IMR-90 (cell line): ENCODE measurements around the gene DDAH2. TPM values are rescaled to one million over a fixed set of nuclear protein-coding genes. Genes with fewer than 3 reads are reported as not detected.

Experiments used
- ATAC-seq: fragments of 200-7000 bp; cut with Tn5 transposase; 2 replicates; pipeline ENCODE4 v1.9.1; 2020; ENCODE audit warnings: low read depth, mild to moderate bottlenecking, moderate library complexity
- BruUV-seq: library from RNA; stranded (reverse); fragments of 400-500 nt; replicated peaks from 2 replicates; lab custom pipeline; 2021; lab: Mats Ljungman, UMichigan
- CTCF ChIA-PET: fragments of 300-600 bp; formaldehyde crosslinking; extraction: SDS; loops from one replicate; lab custom pipeline; 2021; ENCODE audit warnings: antibody characterized with exemption; lab: Yijun Ruan, JAX
- POLR2A ChIA-PET: fragments of 300-600 bp; sonication (Branson Sonifier 250); formaldehyde crosslinking; loops from one replicate; lab custom pipeline; 2022; ENCODE audit warnings: antibody characterized with exemption; ENCODE audit not compliant: unreplicated experiment; lab: Charles Lee
- DNase-seq: peaks from one replicate; pipeline ENCODE4 v3.0.0; 2013
- H2AFZ ChIP-seq: replicated peaks from 2 replicates; pipeline ENCODE3; 2013; ENCODE audit warnings: low read length, mild to moderate bottlenecking; ENCODE audit not compliant: poor library complexity
- H2AK5ac ChIP-seq: 2 replicates; pipeline ENCODE4 v1.6.1; 2013; ENCODE audit warnings: low read depth, low read length, inconsistent platforms
- H2AK9ac ChIP-seq: replicated peaks from 2 replicates; pipeline ENCODE3; 2013; ENCODE audit warnings: mild to moderate bottlenecking, low read depth, low read length, moderate library complexity; ENCODE audit not compliant: poor library complexity
- H2BK120ac ChIP-seq: 2 replicates; pipeline ENCODE4 v1.6.1; 2013; ENCODE audit warnings: low read depth, low read length, inconsistent platforms
- H2BK15ac ChIP-seq: 3 replicates; pipeline ENCODE4 v1.6.1; 2013; ENCODE audit warnings: low read depth, low read length, inconsistent platforms
- H2BK20ac ChIP-seq: 2 replicates; pipeline ENCODE4 v1.6.1; 2013; ENCODE audit warnings: low read depth, mild to moderate bottlenecking, inconsistent platforms, low read length, moderate library complexity
- H2BK5ac ChIP-seq: 2 replicates; pipeline ENCODE4 v1.6.1; 2013; ENCODE audit warnings: mild to moderate bottlenecking, low read depth, low read length, inconsistent platforms; ENCODE audit not compliant: poor library complexity, severe bottlenecking
- H3K14ac ChIP-seq: replicated peaks from 2 replicates; pipeline ENCODE4 v1.6.1; 2013; ENCODE audit warnings: low read depth, low read length, inconsistent platforms
- H3K18ac ChIP-seq: 2 replicates; pipeline ENCODE4 v1.6.1; 2013; ENCODE audit warnings: low read depth, low read length, control low read depth
- H3K23ac ChIP-seq: 2 replicates; pipeline ENCODE4 v1.6.1; 2013; ENCODE audit warnings: low read depth, low read length, inconsistent platforms
- H3K27ac ChIP-seq: 2 replicates; pipeline ENCODE4 v1.5.1; 2013; ENCODE audit warnings: mild to moderate bottlenecking, control low read depth, low read length; ENCODE audit not compliant: insufficient read depth
- H3K27me3 ChIP-seq: 2 replicates; pipeline ENCODE4 v1.6.1; 2013; ENCODE audit warnings: low read length; ENCODE audit not compliant: control insufficient read depth, insufficient read depth
- H3K36me3 ChIP-seq: 2 replicates; pipeline ENCODE4 v1.6.1; 2013; ENCODE audit warnings: low read length, mixed read lengths; ENCODE audit not compliant: control insufficient read depth, insufficient read depth
- H3K4ac ChIP-seq: 2 replicates; pipeline ENCODE4 v1.6.1; 2013; ENCODE audit warnings: low read depth, low read length, inconsistent platforms
- H3K4me1 ChIP-seq: 2 replicates; pipeline ENCODE4 v1.6.1; 2013; ENCODE audit warnings: low read length, mixed read lengths; ENCODE audit not compliant: control insufficient read depth, insufficient read depth
- H3K4me2 ChIP-seq: 2 replicates; pipeline ENCODE4 v1.6.1; 2013; ENCODE audit warnings: low read depth, mild to moderate bottlenecking, control low read depth, low read length, moderate library complexity
- H3K4me3 ChIP-seq: 2 replicates; pipeline ENCODE4 v1.5.1; 2013; ENCODE audit warnings: low read depth, mild to moderate bottlenecking, control low read depth, low read length, moderate library complexity; ENCODE audit not compliant: insufficient read depth
- H3K56ac ChIP-seq: 2 replicates; pipeline ENCODE4 v1.6.1; 2013; ENCODE audit warnings: low read length, inconsistent platforms; ENCODE audit not compliant: insufficient read depth; ENCODE audit errors: extremely low read depth
- H3K79me1 ChIP-seq, 2 experiments: 2 replicates each; pipeline ENCODE4 v1.6.1; 2013; ENCODE audit warnings: low read length in 2 of 2, inconsistent platforms in 1 of 2, low read depth in 1 of 2
- H3K9ac ChIP-seq: 2 replicates; pipeline ENCODE4 v1.6.1; 2013; ENCODE audit warnings: low read depth, low read length, control low read depth
- H3K9me1 ChIP-seq: 2 replicates; pipeline ENCODE4 v1.6.1; 2013; ENCODE audit warnings: low read length, inconsistent platforms; ENCODE audit not compliant: insufficient read depth
- H3K9me3 ChIP-seq: 2 replicates; pipeline ENCODE4 v1.6.1; 2013; ENCODE audit warnings: low read length; ENCODE audit not compliant: control insufficient read depth, insufficient read depth
- H4K20me1 ChIP-seq: 2 replicates; pipeline ENCODE4 v1.6.1; 2013; ENCODE audit warnings: low read length, inconsistent platforms; ENCODE audit not compliant: insufficient read depth
- H4K5ac ChIP-seq: 2 replicates; pipeline ENCODE4 v1.6.1; 2013; ENCODE audit warnings: mild to moderate bottlenecking, low read depth, low read length, control low read depth
- H4K8ac ChIP-seq, 2 experiments: 2 replicates each; pipeline ENCODE4 v1.6.1; 2013; ENCODE audit warnings: low read depth in 2 of 2, low read length in 2 of 2, control low read depth in 1 of 2, inconsistent platforms in 1 of 2
- H4K91ac ChIP-seq: 2 replicates; pipeline ENCODE4 v1.6.1; 2013; ENCODE audit warnings: low read depth, low read length, inconsistent platforms; ENCODE audit not compliant: insufficient read depth
- MAFK ChIP-seq: IDR thresholded peaks from 2 replicates; pipeline ENCODE4 v1.6.1; 2012; ENCODE audit warnings: low read depth, low read length, improper control_type of control experiment
- MAZ ChIP-seq: IDR thresholded peaks from 2 replicates; pipeline ENCODE4 v1.6.1; 2012; ENCODE audit warnings: low read depth, mild to moderate bottlenecking, low read length, improper control_type of control experiment, moderate library complexity, borderline replicate concordance
- MXI1 ChIP-seq: IDR thresholded peaks from 2 replicates; pipeline ENCODE4 v1.6.1; 2012; ENCODE audit warnings: low read depth, mild to moderate bottlenecking, low read length, moderate library complexity, borderline replicate concordance
- RCOR1 ChIP-seq: IDR thresholded peaks from 2 replicates; pipeline ENCODE4 v1.6.1; 2012; ENCODE audit warnings: mild to moderate bottlenecking, low read length, improper control_type of control experiment; ENCODE audit not compliant: insufficient replicate concordance
- RFX5 ChIP-seq: IDR thresholded peaks from 2 replicates; pipeline ENCODE4 v1.8.0; 2012; ENCODE audit warnings: low read depth, mild to moderate bottlenecking, low read length, moderate library complexity
- WGBS, 2 experiments: methylation state at CpG; one replicate each; pipeline versions ENCODE4 v1.1.5 to v1.1.7; 2013; ENCODE audit warnings: missing lambda C conversion rate in 2 of 2; ENCODE audit not compliant: insufficient read length in 1 of 2; ENCODE audit errors: extremely low coverage in 2 of 2; 5-methylcytosine and 5-hydroxymethylcytosine counted together
- dilution Hi-C: fragments of 300-500 bp; cut with HindIII; formaldehyde crosslinking; loops from one replicate; pipeline ENCODE4 v1.14.3; 2018; ENCODE audit warnings: low sequenced_read_pairs; ENCODE audit not compliant: unreplicated experiment
- in situ Hi-C: fragments of 300-500 bp; cut with MboI; formaldehyde crosslinking; loops from 3 replicates; pipeline ENCODE4 v1.14.3; 2019; ENCODE audit warnings: low sequenced_read_pairs, inconsistent platforms, mixed read lengths
- intact Hi-C: fragments of 100-400 bp; cut with micrococcal nuclease; formaldehyde crosslinking; loops from 2 replicates; pipeline ENCODE4 v1.10.0; 2022
- polyA plus RNA-seq, 3 experiments: library from polyadenylated mRNA; depleted of rRNA; stranded (reverse); fragments of >200 nt; gene quantifications; 2 replicates each; pipeline ENCODE4 v1.2.3, GENCODE V29; 2012; ENCODE audit warnings: low replicate concordance in 1 of 3
- total RNA-seq: library from RNA; depleted of rRNA; stranded (reverse); fragments of >200 nt; gene quantifications from 2 replicates; pipeline ENCODE4 v1.2.3, GENCODE V29; 2012
- TF ChIP-seq, protein P1 (sequence below): fragments of 150-350 bp; IDR thresholded peaks from 2 replicates; pipeline ENCODE4 v1.6.1; 2017; ENCODE audit warnings: mild to moderate bottlenecking, antibody characterized with exemption, low read length, low read depth
- TF ChIP-seq, protein P2 (sequence below): fragments of 150-350 bp; IDR thresholded peaks from 2 replicates; pipeline ENCODE4 v1.6.1; 2016; ENCODE audit warnings: low read depth, mild to moderate bottlenecking, low read length, moderate library complexity, borderline replicate concordance

The DDAH2 gene
- total and polyA plus RNA-seq, 2 of the 4 experiments (the other 2 are of a cell fraction): 40.7 to 57.9 TPM

- no peaks in the 10 kb centered on the region for H3K9me1 ChIP-seq
- peaks cover 18% of the 10 kb centered on the region; the same call in 1 of the 2 replicates for H3K27me3 ChIP-seq
- intact Hi-C loops (no loop called here), dilution Hi-C loops (no loop called here), in situ Hi-C loops (no loop called here)
- H4K8ac ChIP-seq: no peak overlapping the region
- no peak overlapping the region for H2BK15ac ChIP-seq
- H3K9me3 ChIP-seq: no peaks in the 10 kb centered on the region
- H4K5ac ChIP-seq: no peak overlapping the region
- H2AK9ac ChIP-seq: no peak overlapping the region
- DNase-seq (no peak), ATAC-seq (no peak)
- no peak overlapping the region for H2BK5ac ChIP-seq
- no peak overlapping the region for H4K91ac ChIP-seq
- H2BK20ac ChIP-seq: no peak overlapping the region
- H3K23ac ChIP-seq: no peak overlapping the region
- no peaks in the 10 kb centered on the region; a peak in 1 of 4 replicates for H3K79me1 ChIP-seq
- no peak overlapping the region for H3K14ac ChIP-seq
- 88% methylated on average over 1 of the region's 3 CpGs; no CpG with 5 or more reads in 1 of the 2 experiments for WGBS, 2 experiments
- H4K20me1 ChIP-seq: no peaks in the 10 kb centered on the region; the same call in 1 of the 2 replicates
- POLR2A ChIA-PET: no interaction called here
- no peak overlapping the region for H3K56ac ChIP-seq
- H2AFZ ChIP-seq: no peak overlapping the region
- no peak overlapping the region for H2BK120ac ChIP-seq
- H3K9ac ChIP-seq: no peak overlapping the region
- BruUV-seq: no TSS peak
- no peak overlapping the region for H3K4me3 ChIP-seq
- CTCF ChIA-PET: no interaction called here
- H3K4ac ChIP-seq: no peak overlapping the region
- H2AK5ac ChIP-seq: no peak overlapping the region
- H3K18ac ChIP-seq: no peak overlapping the region
- H3K4me2 ChIP-seq: no peak overlapping the region
- H3K27ac ChIP-seq: no peak overlapping the region
- no peaks in the 10 kb centered on the region for H3K36me3 ChIP-seq
- no peaks in the 10 kb centered on the region for H3K4me1 ChIP-seq
- no peak for TF ChIP-seq MAZ
- TF ChIP-seq, protein P1, sequence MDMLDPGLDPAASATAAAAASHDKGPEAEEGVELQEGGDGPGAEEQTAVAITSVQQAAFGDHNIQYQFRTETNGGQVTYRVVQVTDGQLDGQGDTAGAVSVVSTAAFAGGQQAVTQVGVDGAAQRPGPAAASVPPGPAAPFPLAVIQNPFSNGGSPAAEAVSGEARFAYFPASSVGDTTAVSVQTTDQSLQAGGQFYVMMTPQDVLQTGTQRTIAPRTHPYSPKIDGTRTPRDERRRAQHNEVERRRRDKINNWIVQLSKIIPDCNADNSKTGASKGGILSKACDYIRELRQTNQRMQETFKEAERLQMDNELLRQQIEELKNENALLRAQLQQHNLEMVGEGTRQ: no peak
- no peak for TF ChIP-seq RFX5
- no peak for TF ChIP-seq MXI1
- no peak for TF ChIP-seq RCOR1
- no peak for TF ChIP-seq MAFK
- TF ChIP-seq, protein P2, sequence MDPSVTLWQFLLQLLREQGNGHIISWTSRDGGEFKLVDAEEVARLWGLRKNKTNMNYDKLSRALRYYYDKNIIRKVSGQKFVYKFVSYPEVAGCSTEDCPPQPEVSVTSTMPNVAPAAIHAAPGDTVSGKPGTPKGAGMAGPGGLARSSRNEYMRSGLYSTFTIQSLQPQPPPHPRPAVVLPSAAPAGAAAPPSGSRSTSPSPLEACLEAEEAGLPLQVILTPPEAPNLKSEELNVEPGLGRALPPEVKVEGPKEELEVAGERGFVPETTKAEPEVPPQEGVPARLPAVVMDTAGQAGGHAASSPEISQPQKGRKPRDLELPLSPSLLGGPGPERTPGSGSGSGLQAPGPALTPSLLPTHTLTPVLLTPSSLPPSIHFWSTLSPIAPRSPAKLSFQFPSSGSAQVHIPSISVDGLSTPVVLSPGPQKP: no peak
Observed at GRCh38 chr6:31708224-31708623, 20.9 kb downstream of the DDAH2 start.
